ENCODE data around the gene SEMA5A.

- TF ChIP-seq, protein P1, sequence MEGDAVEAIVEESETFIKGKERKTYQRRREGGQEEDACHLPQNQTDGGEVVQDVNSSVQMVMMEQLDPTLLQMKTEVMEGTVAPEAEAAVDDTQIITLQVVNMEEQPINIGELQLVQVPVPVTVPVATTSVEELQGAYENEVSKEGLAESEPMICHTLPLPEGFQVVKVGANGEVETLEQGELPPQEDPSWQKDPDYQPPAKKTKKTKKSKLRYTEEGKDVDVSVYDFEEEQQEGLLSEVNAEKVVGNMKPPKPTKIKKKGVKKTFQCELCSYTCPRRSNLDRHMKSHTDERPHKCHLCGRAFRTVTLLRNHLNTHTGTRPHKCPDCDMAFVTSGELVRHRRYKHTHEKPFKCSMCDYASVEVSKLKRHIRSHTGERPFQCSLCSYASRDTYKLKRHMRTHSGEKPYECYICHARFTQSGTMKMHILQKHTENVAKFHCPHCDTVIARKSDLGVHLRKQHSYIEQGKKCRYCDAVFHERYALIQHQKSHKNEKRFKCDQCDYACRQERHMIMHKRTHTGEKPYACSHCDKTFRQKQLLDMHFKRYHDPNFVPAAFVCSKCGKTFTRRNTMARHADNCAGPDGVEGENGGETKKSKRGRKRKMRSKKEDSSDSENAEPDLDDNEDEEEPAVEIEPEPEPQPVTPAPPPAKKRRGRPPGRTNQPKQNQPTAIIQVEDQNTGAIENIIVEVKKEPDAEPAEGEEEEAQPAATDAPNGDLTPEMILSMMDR (IDR thresholded peaks at IDR 0.05), result no peak
- TF ChIP-seq POLR2A (IDR thresholded peaks at IDR 0.05) (no peak), POLR2AphosphoS5 (IDR thresholded peaks at IDR 0.05) (no peak)
These were observed 456.0 kb downstream of the SEMA5A start for GRCh38 chr5:9089893-9090292.
